HCT116 (cell line): ENCODE data around the gene AFF1. TPM values are rescaled to one million over a fixed set of nuclear protein-coding genes. Genes with fewer than 3 reads are reported as not detected.

Experiments
- ATAC-seq: fragments of 200-7000 bp; cut with Tn5 transposase; 2 replicates; pipeline ENCODE4 v1.9.1; 2020; ENCODE audit warnings: mild to moderate bottlenecking, moderate library complexity
- BruUV-seq: library from RNA; stranded (reverse); fragments of 400-500 nt; replicated peaks from 2 replicates; lab custom pipeline; 2021; lab: Mats Ljungman, UMichigan
- CTCF ChIA-PET: fragments of 300-600 bp; sonication (Branson Sonifier 250); formaldehyde crosslinking; loops from one replicate; lab custom pipeline; 2021; ENCODE audit warnings: antibody characterized with exemption; lab: Charles Lee
- POLR2A ChIA-PET: fragments of 300-600, 350-600 bp; sonication (Branson Sonifier 250); formaldehyde crosslinking; loops from one replicate; lab custom pipeline; 2021; ENCODE audit warnings: antibody characterized with exemption; lab: Charles Lee
- RAD21 ChIA-PET, 2 experiments: fragments of 300-600 bp; sonication (Branson Sonifier 250); formaldehyde crosslinking; loops; one replicate each; lab custom pipeline; 2023; ENCODE audit warnings: low total read pairs in 2 of 2; ENCODE audit not compliant: uncharacterized antibody in 2 of 2, unreplicated experiment in 2 of 2, low non-redundant PET in 1 of 2; lab: Charles Lee
- DNase-seq: peaks from one replicate; pipeline ENCODE4 v3.0.0-alpha.2; 2010; ENCODE audit warnings: low read depth, low spot score
- H2AFZ ChIP-seq: fragments of 200-600 bp; shearing (Covaris generic), sonication (generic); 2 replicates; pipeline ENCODE4 v1.6.1; 2017; ENCODE audit warnings: low read depth, mixed run types, mixed read lengths, antibody characterized with exemption, low read length; ENCODE audit not compliant: poor library complexity, severe bottlenecking
- H3K27ac ChIP-seq: 2 replicates; pipeline ENCODE4 v1.5.1; 2012; ENCODE audit warnings: low read depth, low read length
- H3K27me3 ChIP-seq: fragments of 200-600 bp; sonication (generic); 2 replicates; pipeline ENCODE4 v1.6.1; 2016; ENCODE audit warnings: mixed run types, low read length, mixed read lengths; ENCODE audit not compliant: insufficient read depth
- H3K36me3 ChIP-seq, 2 experiments: fragments of 200-500 bp in 1 of 2; fragments of 200-600 bp in 1 of 2; sonication (Bioruptor generic) in 1 of 2; sonication (generic) in 1 of 2; 2 replicates each; pipeline versions ENCODE4 v1.5.1 to v1.6.1; 2014 to 2016; ENCODE audit warnings: low read length in 2 of 2, inconsistent platforms in 1 of 2, mixed read lengths in 1 of 2, mixed run types in 1 of 2; ENCODE audit not compliant: insufficient read depth in 2 of 2, control insufficient read depth in 1 of 2
- H3K4me1 ChIP-seq, 2 experiments: fragments of 200-600 bp in 1 of 2; sonication (generic) in 1 of 2; 2 replicates each; pipeline versions ENCODE4 v1.5.1 to v1.6.1; 2012 to 2017; ENCODE audit warnings: low read length in 2 of 2, inconsistent platforms in 1 of 2, mild to moderate bottlenecking in 1 of 2, mixed read lengths in 1 of 2, mixed run types in 1 of 2, moderate library complexity in 1 of 2; ENCODE audit not compliant: insufficient read depth in 2 of 2, control insufficient read depth in 1 of 2
- H3K4me2 ChIP-seq: fragments of 200-600 bp; sonication (generic); 2 replicates; pipeline ENCODE4 v1.6.1; 2017; ENCODE audit warnings: mixed run types, low read length, mixed read lengths
- H3K4me3 ChIP-seq, 2 experiments: fragments of 200-600 bp in 1 of 2; sonication (generic) in 1 of 2; replicated peaks in 1 of 2; 2 replicates each; pipeline ENCODE4 v1.5.1; 2011 to 2016; ENCODE audit warnings: low read length in 2 of 2, control low read depth in 1 of 2, low read depth in 1 of 2, mild to moderate bottlenecking in 1 of 2, mixed read lengths in 1 of 2, mixed run types in 1 of 2
- H3K79me2 ChIP-seq: fragments of 200-600 bp; sonication (generic); 2 replicates; pipeline ENCODE4 v1.6.1; 2017; ENCODE audit warnings: mild to moderate bottlenecking, mixed run types, low read length, moderate library complexity, mixed read lengths; ENCODE audit not compliant: insufficient read depth
- H3K9ac ChIP-seq: fragments of 200-600 bp; sonication (generic); 2 replicates; pipeline ENCODE4 v1.6.1; 2016; ENCODE audit warnings: low read length, mixed read lengths
- H3K9me2 ChIP-seq: fragments of 200-600 bp; sonication (generic), shearing (Covaris generic); 2 replicates; pipeline ENCODE4 v1.6.1; 2017; ENCODE audit warnings: mixed run types, mild to moderate bottlenecking, moderate library complexity; ENCODE audit not compliant: insufficient read depth
- H3K9me3 ChIP-seq, 2 experiments: fragments of 200-500 bp in 1 of 2; fragments of 200-600 bp in 1 of 2; sonication (Bioruptor generic) in 1 of 2; sonication (generic) in 1 of 2; 2 replicates each; pipeline ENCODE4 v1.6.1; 2014 to 2017; ENCODE audit warnings: low read length in 2 of 2, mixed read lengths in 2 of 2, inconsistent platforms in 1 of 2, low read depth in 1 of 2, mild to moderate bottlenecking in 1 of 2, mixed run types in 1 of 2, moderate library complexity in 1 of 2; ENCODE audit not compliant: control insufficient read depth in 1 of 2, insufficient read depth in 1 of 2
- H4K20me1 ChIP-seq: fragments of 200-600 bp; sonication (generic), shearing (Covaris generic); 2 replicates; pipeline ENCODE4 v1.6.1; 2017; ENCODE audit warnings: mixed run types, mild to moderate bottlenecking, moderate library complexity; ENCODE audit not compliant: insufficient read depth
- ATF3 ChIP-seq: IDR thresholded peaks from 2 replicates; pipeline ENCODE4 v1.6.1; 2012
- CTCF ChIP-seq, 3 experiments: fragments of 200-600 bp in 1 of 3; sonication (generic) in 1 of 3; IDR thresholded peaks in 2 of 3; conservative IDR thresholded peaks in 1 of 3; 2 replicates each; pipeline ENCODE4 v1.5.1; 2012 to 2017; ENCODE audit warnings: low read depth in 2 of 3, low read length in 2 of 3, antibody characterized with exemption in 1 of 3, borderline replicate concordance in 1 of 3, control low read depth in 1 of 3, mild to moderate bottlenecking in 1 of 3, mixed read lengths in 1 of 3, mixed run types in 1 of 3, moderate library complexity in 1 of 3; ENCODE audit not compliant: insufficient read depth in 1 of 3
- ELF1 ChIP-seq: IDR thresholded peaks from 2 replicates; pipeline ENCODE4 v1.6.1; 2012; ENCODE audit warnings: low read depth, borderline replicate concordance
- FOSL1 ChIP-seq: IDR thresholded peaks from 2 replicates; pipeline ENCODE4 v1.6.1; 2012; ENCODE audit warnings: low read depth
- POLR2AphosphoS5 ChIP-seq: IDR thresholded peaks from 2 replicates; pipeline ENCODE4 v1.6.1; 2011; ENCODE audit warnings: mild to moderate bottlenecking, low read depth, low read length, moderate library complexity
- RAD21 ChIP-seq: IDR thresholded peaks from 2 replicates; pipeline ENCODE4 v1.6.1; 2012; ENCODE audit warnings: low read depth, mild to moderate bottlenecking
- SIN3A ChIP-seq: IDR thresholded peaks from 2 replicates; pipeline ENCODE4 v1.6.1; 2012; ENCODE audit warnings: low read depth
- SP1 ChIP-seq: IDR thresholded peaks from 2 replicates; pipeline ENCODE4 v1.6.1; 2012; ENCODE audit warnings: low read depth
- YY1 ChIP-seq: IDR thresholded peaks from 2 replicates; pipeline ENCODE4 v1.6.1; 2011; ENCODE audit warnings: low read length, low read depth, moderate library complexity, mild to moderate bottlenecking; ENCODE audit not compliant: insufficient replicate concordance; ENCODE audit errors: extremely low read depth
- intact Hi-C: fragments of 100-400 bp; cut with micrococcal nuclease; formaldehyde crosslinking; loops from 2 replicates; pipeline ENCODE4 v1.10.0; 2022
- total RNA-seq: library from RNA; stranded (reverse); gene quantifications from one replicate; pipeline ENCODE4 v1.2.1, GENCODE V29; 2021; ENCODE audit not compliant: unreplicated experiment

Gene AFF1
- total RNA-seq, 1 experiment from 2014 or later = 43.1 TPM

GRCh38 chr4:86898562-86898961 is 36.2 kb upstream of the AFF1 start:
- Histone ChIP-seq H3K4me2 (no peak overlapping the region), H3K9me2 (no peaks in the 10 kb centered on the region), H3K9ac (no peak overlapping the region), H3K27ac (no peak overlapping the region), H3K4me1 (peaks cover 0 to 12% of the 10 kb centered on the region in 2 experiments; a peak in 2 of 4 replicates), H3K9me3 (no peaks in the 10 kb centered on the region), H4K20me1 (no peaks in the 10 kb centered on the region), H2AFZ (no peak overlapping the region), H3K79me2 (no peaks in the 10 kb centered on the region), H3K4me3 (no peak overlapping the region), H3K27me3 (no peaks in the 10 kb centered on the region), H3K36me3 (no peaks in the 10 kb centered on the region)
- RAD21 ChIA-PET = no interaction called here
- peak; percentile 77 for ATAC-seq
- TF ChIP-seq FOSL1 = no peak
- peak; percentile 43 to 69 (median 52); a peak in 4 of 6 replicates for TF ChIP-seq CTCF (IDR thresholded peaks at IDR 0.05 in 2 of 3, conservative IDR thresholded peaks at IDR 0.05 in 1 of 3; ENCODE audit: borderline replicate concordance in 1 of 3, insufficient read depth in 1 of 3, low read depth in 2 of 3, low read length in 2 of 3)
- TF ChIP-seq RAD21 = peak; percentile 82
- no peak for DNase-seq
- CTCF ChIA-PET = interaction anchor here (6.8 kb wide), 1 partner anchor 401 kb away, joined by 34 read pairs; no protein-coding TSS in a partner anchor
- no TSS peak for BruUV-seq
- POLR2A ChIA-PET = no interaction called here
- intact Hi-C loops = loop anchor here (1.0 to 10.0 kb wide), 5 partner anchors 336 to 1316 kb away; no protein-coding TSS in a partner anchor

GRCh38 chr4:86901864-86902263 is 32.9 kb upstream of the AFF1 start:
- H4K20me1 ChIP-seq = no peaks in the 10 kb centered on the region
- ChIA-PET CTCF (interaction anchor here (1.3 to 6.8 kb wide), 3 partner anchors 20 to 405 kb away, joined by 4 to 34 read pairs (median 7); no protein-coding TSS in a partner anchor), RAD21 (interaction anchor here in 1 of 2 experiments (0.7 kb wide), 1 partner anchor 1247 kb away, joined by 4 read pairs; no protein-coding TSS in a partner anchor)
- intact Hi-C loops = no loop called here
- H3K4me2 ChIP-seq = no peak overlapping the region
- no TSS peak for BruUV-seq
- H3K79me2 ChIP-seq = no peaks in the 10 kb centered on the region
- H3K4me3 ChIP-seq = no peak overlapping the region
- H3K9me2 ChIP-seq = no peaks in the 10 kb centered on the region
- H3K27ac ChIP-seq = no peak overlapping the region
- no peaks in the 10 kb centered on the region for H3K9me3 ChIP-seq
- H3K4me1 ChIP-seq = peaks cover 3 to 8% of the 10 kb centered on the region in 2 experiments; a peak in 3 of 4 replicates
- no peak for ATAC-seq
- H3K27me3 ChIP-seq = no peaks in the 10 kb centered on the region
- TF ChIP-seq YY1 (no peak), SIN3A (no peak), SP1 (no peak), ATF3 (no peak), ELF1 (no peak), POLR2AphosphoS5 (no peak)
- TF ChIP-seq, all 23 proteins: peak for 0
- Histone ChIP-seq H3K9ac (no peak overlapping the region), H3K36me3 (no peaks in the 10 kb centered on the region), H2AFZ (no peak overlapping the region)
- POLR2A ChIA-PET = no interaction called here
- DNase-seq = no peak
